HG03066 (cell line): ENCODE results near the gene TNFRSF17.
"Not testable (repeated sequence)": the region's sequence is repeated elsewhere in the genome, so short reads cannot be mapped to it uniquely, and the experiment has no call there.

Experiments
- ATAC-seq: cut with Tn5 transposase; IDR thresholded peaks from one replicate; pipeline ENCODE4 v1.9.1; 2021; ENCODE audit warnings: low read depth; ENCODE audit not compliant: unreplicated experiment

The TNFRSF17 gene

DNA sequence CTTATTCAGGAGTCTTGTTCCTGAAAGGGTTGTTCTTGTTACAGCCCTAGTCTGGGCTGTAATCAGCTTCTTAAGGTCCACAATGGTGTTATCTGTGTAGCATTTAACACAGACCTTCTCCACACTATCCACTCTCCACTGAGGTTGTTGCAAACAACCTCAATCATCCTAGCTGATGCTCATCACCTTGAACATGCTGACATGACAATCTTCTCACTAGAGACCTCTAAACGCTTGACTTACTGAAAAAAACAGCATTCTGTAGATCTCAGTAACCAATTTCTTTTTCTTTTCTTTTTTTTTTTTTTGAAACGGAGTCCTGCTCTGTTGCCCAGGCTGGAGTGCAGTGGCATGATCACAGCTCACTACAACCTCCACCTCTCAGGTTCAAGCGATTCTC, 3.6 kb downstream of the TNFRSF17 start:
- ATAC-seq: no peak

DNA sequence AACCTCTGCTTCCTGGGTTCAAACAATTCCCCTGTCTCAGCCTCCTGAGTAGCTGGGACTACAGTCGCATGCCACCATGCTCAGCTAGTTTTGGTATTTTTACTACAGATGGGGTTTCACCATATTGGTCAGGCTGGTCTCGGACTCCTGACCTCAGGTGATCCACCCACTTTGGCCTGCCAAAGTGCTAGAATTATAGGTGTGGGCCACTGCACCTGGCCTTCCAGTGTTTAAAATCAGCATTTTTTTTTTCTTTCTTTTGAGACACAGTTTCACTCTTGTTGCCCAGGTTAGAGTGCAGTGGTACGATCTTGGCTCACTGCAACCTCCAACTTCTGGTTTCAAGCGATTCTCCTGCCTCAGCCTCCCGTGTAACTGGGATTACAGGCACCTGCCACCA, 5.3 kb downstream of the TNFRSF17 start:
- not testable (repeated sequence) for ATAC-seq

DNA sequence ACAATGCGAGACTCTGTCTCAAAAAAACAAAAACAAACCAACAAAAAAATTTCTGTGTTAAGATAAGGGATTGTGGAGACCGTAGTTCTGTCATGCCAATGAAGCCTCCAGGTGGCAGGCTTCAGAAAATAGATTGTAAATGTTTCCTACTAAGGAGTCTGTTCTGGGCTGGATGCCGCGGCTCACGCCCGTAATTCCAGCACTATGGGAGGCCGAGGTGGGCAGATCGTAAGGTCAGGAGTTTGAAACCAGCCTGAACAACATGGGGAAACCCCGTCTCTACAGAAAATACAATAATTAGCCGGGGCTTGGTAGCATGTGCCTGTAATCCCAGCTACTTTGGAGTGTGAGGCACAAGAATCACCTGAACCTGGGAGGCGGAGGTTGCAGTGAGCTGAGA, 7.1 kb downstream of the TNFRSF17 start:
- no peak for ATAC-seq

GRCh38 chr16:11973070-11973469, 8.1 kb downstream of the TNFRSF17 start:
- no peak for ATAC-seq

GRCh38 chr16:11976850-11977375, 11.9 kb downstream of the TNFRSF17 start:
- peak; percentile 23 for ATAC-seq

DNA sequence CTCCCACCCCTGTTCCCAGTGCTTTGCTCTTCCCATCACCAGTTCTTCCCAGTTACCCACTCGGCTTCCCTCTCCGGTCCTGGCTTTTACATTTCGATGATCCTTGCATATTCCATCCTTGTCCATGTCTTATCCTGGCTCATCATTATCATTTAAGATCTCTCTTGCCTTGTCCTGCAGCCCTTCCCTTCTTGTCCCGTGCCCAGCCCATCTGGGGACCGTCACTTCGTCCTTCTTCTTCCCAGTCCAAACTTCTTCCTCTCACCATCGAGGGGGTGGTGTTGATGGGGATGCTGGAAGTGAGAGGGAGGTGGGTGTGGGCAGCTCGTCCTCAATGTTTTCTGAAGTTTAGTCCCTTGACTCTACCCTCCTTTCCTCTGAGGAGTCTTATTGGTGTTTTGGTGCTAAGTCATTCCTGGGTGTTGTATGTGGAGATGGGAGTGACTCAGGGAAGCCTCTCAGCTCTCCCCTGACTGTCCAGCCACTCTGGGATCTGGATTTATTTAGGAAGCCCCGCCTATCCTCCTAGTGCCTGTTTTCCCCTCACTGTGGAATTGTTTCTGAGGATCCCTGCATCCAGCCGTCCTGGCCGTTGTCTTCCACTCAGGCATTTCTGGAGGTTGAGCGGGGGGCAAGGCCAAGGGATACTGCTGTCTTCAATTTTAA, 12.5 kb downstream of the TNFRSF17 start:
- no peak for ATAC-seq

GRCh38 chr16:11978080-11978479, 13.1 kb downstream of the TNFRSF17 start:
- ATAC-seq: no peak

DNA sequence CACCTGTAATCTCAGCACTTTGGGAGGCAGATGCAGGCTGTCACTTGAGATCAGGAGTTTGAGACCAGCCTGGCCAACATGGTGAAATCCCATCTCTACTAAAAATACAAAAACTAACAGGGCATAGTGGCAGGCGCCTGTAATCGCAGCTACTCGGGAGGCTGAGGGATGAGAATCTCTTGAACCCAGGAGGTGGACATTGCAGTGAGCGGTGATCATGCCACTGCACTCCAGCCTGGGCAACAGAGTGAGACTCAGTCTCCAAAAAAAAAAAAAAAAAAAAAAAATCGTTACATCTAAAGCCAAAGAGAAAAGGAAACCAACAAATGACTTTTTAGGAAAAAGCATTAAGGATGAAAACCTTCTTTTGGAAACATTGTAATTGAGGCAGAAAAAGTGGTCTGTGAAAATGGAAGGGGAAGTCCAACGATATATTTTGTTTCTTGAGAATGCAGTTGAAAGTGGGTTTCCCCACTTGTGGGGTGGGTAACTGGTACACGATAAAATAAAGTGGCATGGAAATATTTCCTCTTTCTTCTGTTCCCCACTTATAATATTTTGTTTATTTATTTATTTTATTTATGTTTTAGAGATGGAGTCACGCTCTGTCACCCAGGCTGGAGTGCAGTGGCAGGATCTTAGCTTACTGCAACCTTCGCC, 14.1 kb downstream of the TNFRSF17 start:
- ATAC-seq: no peak

DNA sequence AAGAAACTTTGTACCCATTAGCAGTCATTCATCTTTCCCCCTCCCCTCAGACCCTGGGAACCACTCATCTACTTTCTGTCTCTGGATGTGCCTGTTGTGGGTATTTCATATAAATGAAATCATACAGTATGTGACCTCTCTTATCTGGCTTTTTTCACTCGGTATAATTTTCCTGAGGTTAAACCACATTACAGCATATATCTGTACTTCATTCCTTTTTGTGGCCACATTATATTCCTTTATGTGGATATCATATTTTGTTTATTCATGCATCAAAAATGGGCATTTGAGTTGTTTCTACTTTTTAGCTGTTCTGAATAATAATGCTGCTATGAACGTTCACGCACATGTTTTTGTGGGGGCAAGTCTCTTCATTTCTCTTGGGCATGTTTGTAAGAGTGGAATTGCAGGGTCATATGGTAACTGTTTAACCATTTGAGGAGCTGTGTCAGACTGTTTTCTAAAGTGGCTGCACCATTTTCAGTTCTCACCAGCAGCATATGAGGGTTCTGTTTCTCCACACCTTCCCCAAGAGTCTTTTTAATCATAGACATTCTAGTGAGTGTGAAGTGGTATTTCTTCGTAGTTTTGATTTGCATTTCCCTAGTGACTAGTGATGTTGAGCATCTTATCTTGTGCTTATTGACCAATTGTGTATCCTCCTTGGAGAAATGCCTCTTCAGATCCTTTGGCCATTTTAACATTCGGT, 15.3 kb downstream of the TNFRSF17 start:
- peak; percentile 53 for ATAC-seq

DNA sequence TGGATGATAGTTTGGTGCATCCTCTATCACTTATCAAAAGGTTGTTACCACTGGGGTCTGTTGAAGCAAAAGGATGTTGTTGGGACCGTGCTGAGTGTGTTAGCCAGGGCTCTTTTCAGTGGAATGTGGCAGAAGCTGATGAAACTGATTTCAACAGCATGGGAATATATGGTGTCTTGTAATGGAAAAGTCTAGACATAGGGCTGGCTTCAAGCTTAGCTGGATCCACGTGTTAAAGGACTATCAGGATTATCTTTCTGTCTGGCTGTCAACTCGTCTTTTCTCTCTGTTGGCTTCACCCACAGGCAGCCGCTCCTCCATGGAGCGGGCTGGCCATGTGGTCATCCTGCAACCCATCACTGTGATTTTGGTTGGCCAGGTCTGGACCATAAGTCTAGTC, 20.2 kb downstream of the TNFRSF17 start:
- ATAC-seq: no peak

DNA sequence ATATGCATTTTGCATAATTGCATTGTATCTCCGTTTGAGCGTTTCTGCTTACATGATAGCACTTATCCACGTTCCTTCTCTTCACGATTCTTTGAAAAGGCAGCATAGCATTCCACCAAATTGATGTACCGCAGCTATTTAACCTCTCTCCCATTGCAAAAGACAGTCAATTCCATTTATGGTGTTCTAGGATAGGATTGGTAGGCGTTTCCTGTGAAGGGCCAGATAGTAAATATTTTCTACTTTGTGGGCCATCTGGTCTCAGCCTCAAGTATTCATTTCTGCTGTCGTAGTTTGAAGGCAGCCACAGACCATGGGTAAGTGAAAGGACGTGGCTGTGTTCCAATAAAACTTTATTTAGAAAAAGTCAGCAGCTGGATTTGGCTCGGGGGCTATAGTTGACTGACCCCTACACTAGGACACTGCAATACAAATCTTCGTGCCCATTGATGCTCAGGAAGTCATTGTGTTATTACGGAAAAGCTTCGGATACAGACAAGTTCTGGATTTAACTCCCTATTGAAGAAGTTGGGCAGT, 21.6 kb downstream of the TNFRSF17 start:
- no peak for ATAC-seq

- no peak for ATAC-seq
These were observed 23.4 kb downstream of the TNFRSF17 start for GRCh38 chr16:11988258-11988978.

- no peak for ATAC-seq
These were observed 25.8 kb downstream of the TNFRSF17 start for GRCh38 chr16:11990702-11991390.

DNA sequence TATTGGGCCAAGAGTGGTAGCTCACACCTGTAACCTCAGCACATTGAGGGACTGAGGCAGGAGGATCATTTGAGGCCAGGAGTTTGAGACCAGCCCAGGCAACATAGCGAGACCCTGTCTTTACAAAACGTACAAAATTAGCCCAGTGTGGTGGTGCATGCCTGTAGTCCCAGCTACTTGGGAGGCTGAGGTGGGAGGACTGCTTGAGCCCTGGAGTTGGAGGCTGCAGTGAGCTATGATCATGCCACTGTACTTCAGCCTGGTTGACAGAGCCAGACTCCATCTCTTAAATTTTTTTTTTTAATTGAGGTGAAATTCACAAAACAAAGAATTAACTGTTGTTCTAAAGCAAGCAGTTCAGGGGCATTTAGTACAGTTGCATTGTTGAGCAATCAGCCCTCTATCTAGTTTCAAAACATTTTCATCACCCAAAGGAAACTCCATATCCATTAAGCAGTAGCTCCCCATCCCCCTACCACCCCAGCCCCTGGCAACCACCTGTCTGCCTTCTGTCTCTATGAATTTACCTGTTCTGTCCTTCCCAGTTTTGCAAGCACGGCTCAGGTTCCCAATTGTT, 27.1 kb downstream of the TNFRSF17 start:
- no peak for ATAC-seq

DNA sequence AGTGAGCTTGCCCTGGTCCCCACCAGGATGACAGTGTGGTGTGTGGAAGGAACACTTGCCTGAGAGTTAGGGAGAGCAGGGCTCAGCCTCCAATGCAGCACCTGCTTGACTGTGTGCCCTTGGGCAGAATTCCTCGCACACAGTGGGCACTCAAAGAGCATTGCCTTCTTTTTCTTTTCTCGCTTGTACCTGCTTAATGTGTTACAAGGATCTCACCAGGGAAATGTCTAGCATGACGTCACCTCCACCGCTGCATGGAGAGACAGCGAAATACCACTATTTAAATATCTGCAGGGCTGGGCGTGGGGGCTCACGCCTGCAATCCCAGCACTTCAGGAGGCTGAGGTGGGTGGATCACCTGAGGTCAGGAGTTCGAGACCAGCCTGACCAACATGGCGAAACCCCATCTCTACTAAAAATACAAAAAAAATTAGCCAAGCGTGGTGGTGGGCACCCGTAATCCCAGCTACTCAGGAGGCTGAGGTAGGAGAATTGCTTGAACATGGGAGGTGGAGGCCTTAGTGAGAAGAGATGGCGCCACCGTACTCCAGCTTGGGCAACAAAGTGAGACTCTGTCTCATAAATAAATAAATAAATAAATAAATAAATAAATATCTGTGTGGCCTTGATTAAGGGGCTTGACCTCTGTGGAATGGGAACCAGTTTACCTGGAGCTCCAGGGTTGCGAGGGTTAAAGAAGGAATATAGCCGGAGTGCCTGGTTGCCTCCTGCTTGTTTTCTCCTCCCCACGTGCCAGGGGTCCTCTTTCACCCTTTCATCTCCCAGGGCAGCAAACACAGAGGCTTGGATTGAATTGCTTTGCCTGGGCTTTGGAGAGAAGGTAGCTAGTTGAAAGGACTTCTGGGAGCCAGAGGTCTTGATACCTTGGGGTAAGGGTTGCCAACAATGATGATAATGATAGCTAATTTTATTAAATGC, 27.8 kb downstream of the TNFRSF17 start:
- ATAC-seq: no peak

GRCh38 chr16:11994143-11995119, 29.4 kb downstream of the TNFRSF17 start:
- no peak for ATAC-seq
